Measurements from ENCODE around the gene SLC35F4. TPM values are rescaled to one million over a fixed set of nuclear protein-coding genes. Genes with fewer than 3 reads are reported as not detected.
"Not testable (repeated sequence)": the region's sequence is repeated elsewhere in the genome, so short reads cannot be mapped to it uniquely, and the experiment has no call there.

The SLC35F4 gene
- total RNA-seq, 1 experiment from 2014 or later: not detected

DNA sequence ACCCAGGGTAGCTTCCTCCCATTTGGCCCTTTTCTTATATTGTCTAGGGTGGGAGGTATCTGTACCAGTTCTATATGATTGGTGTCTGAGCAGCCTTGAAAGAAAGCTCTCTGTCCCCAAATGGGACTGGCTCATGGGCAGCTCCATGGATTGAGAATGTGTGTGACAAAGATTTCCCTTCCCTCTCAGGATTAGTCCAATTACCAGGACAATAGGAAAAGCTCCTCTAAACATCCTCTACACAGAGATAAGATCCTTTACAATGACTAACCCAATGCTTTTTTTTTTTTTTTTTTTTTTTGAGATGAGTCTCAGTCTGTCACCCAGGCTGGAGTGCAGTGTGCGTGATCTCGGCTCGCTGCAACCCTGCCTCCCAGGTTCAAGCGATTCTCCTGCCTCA is 112.1 kb downstream of the SLC35F4 start:
- H3K9me2 ChIP-seq (ENCODE audit: insufficient read depth): no peaks in the 10 kb centered on the region
- ChIA-PET RAD21 (ENCODE audit: low non-redundant PET in 1 of 2, low total read pairs in 2 of 2, uncharacterized antibody in 2 of 2, unreplicated experiment in 2 of 2) (no interaction called here), POLR2A (no interaction called here), CTCF (no interaction called here)
- no peaks in the 10 kb centered on the region for H3K9me3 ChIP-seq (ENCODE audit: control insufficient read depth in 1 of 2, insufficient read depth in 1 of 2, low read depth in 1 of 2, low read length in 2 of 2)
- no peak overlapping the region for H3K4me3 ChIP-seq (replicated peaks in 1 of 2; ENCODE audit: low read depth in 1 of 2, low read length in 2 of 2)
- no peak for ATAC-seq
- intact Hi-C loops (cut with micrococcal nuclease): no loop called here
- H3K27ac ChIP-seq (ENCODE audit: low read depth, low read length): no peak overlapping the region
- no peak for DNase-seq (ENCODE audit: low read depth, low spot score)
- H3K9ac ChIP-seq (ENCODE audit: low read length): no peak overlapping the region
- H3K79me2 ChIP-seq (ENCODE audit: insufficient read depth, low read length): no peaks in the 10 kb centered on the region
- peaks cover 0 to 8% of the 10 kb centered on the region in 2 experiments; a peak in 1 of 4 replicates for H3K4me1 ChIP-seq (ENCODE audit: control insufficient read depth in 1 of 2, insufficient read depth in 2 of 2, low read length in 2 of 2)
- no peaks in the 10 kb centered on the region for H3K27me3 ChIP-seq (ENCODE audit: insufficient read depth, low read length)
- TF ChIP-seq EGR1 (IDR thresholded peaks at IDR 0.05; ENCODE audit: low read depth) (no peak), JUND (IDR thresholded peaks at IDR 0.05) (no peak), ATF3 (IDR thresholded peaks at IDR 0.05) (no peak), REST (IDR thresholded peaks at IDR 0.05; ENCODE audit: low read depth) (no peak), SIN3A (IDR thresholded peaks at IDR 0.05; ENCODE audit: low read depth) (no peak), SRF (IDR thresholded peaks at IDR 0.05; ENCODE audit: low read depth) (no peak)
- no TSS peak for BruUV-seq (replicated peaks)
- H4K20me1 ChIP-seq (ENCODE audit: insufficient read depth): no peaks in the 10 kb centered on the region
- H2AFZ ChIP-seq (ENCODE audit: low read depth, low read length, poor library complexity, severe bottlenecking): no peak overlapping the region
- no peak overlapping the region for H3K4me2 ChIP-seq (ENCODE audit: low read length)
- H3K36me3 ChIP-seq (ENCODE audit: control insufficient read depth in 1 of 2, insufficient read depth in 2 of 2, low read length in 2 of 2): no peaks in the 10 kb centered on the region

GRCh38 chr14:57752142-57752695 is 113.7 kb downstream of the SLC35F4 start:
- H3K27ac ChIP-seq (ENCODE audit: low read depth, low read length); H3K4me3 ChIP-seq (replicated peaks in 1 of 2; ENCODE audit: low read depth in 1 of 2, low read length in 2 of 2); intact Hi-C loops (cut with micrococcal nuclease); POLR2A ChIA-PET; H4K20me1 ChIP-seq (ENCODE audit: insufficient read depth); H3K27me3 ChIP-seq (ENCODE audit: insufficient read depth, low read length); CTCF ChIA-PET; H3K4me2 ChIP-seq (ENCODE audit: low read length); BruUV-seq (replicated peaks); H3K9ac ChIP-seq (ENCODE audit: low read length); RAD21 ChIA-PET (ENCODE audit: low non-redundant PET in 1 of 2, low total read pairs in 2 of 2, uncharacterized antibody in 2 of 2, unreplicated experiment in 2 of 2); H3K79me2 ChIP-seq (ENCODE audit: insufficient read depth, low read length); DNase-seq (ENCODE audit: low read depth, low spot score); H2AFZ ChIP-seq (ENCODE audit: low read depth, low read length, poor library complexity, severe bottlenecking); ATAC-seq; H3K9me3 ChIP-seq (ENCODE audit: control insufficient read depth in 1 of 2, insufficient read depth in 1 of 2, low read depth in 1 of 2, low read length in 2 of 2); H3K9me2 ChIP-seq (ENCODE audit: insufficient read depth); H3K36me3 ChIP-seq (ENCODE audit: control insufficient read depth in 1 of 2, insufficient read depth in 2 of 2, low read length in 2 of 2): not testable (repeated sequence)
- H3K4me1 ChIP-seq (ENCODE audit: control insufficient read depth in 1 of 2, insufficient read depth in 2 of 2, low read length in 2 of 2): peaks cover 0 to 24% of the 10 kb centered on the region in 2 experiments; a peak in 3 of 4 replicates
